CD4-positive, alpha-beta T cell treated with Interleukin-15 for 1 hour (primary cell): ENCODE measurements around the gene SLC51A.
"Not testable (repeated sequence)": the region's sequence is repeated elsewhere in the genome, so short reads cannot be mapped to it uniquely, and the experiment has no call there.

ENCODE experiments used
- DNase-seq: peaks from one replicate; pipeline ENCODE4 v3.0.0-alpha.2; 2020

SLC51A gene

DNA sequence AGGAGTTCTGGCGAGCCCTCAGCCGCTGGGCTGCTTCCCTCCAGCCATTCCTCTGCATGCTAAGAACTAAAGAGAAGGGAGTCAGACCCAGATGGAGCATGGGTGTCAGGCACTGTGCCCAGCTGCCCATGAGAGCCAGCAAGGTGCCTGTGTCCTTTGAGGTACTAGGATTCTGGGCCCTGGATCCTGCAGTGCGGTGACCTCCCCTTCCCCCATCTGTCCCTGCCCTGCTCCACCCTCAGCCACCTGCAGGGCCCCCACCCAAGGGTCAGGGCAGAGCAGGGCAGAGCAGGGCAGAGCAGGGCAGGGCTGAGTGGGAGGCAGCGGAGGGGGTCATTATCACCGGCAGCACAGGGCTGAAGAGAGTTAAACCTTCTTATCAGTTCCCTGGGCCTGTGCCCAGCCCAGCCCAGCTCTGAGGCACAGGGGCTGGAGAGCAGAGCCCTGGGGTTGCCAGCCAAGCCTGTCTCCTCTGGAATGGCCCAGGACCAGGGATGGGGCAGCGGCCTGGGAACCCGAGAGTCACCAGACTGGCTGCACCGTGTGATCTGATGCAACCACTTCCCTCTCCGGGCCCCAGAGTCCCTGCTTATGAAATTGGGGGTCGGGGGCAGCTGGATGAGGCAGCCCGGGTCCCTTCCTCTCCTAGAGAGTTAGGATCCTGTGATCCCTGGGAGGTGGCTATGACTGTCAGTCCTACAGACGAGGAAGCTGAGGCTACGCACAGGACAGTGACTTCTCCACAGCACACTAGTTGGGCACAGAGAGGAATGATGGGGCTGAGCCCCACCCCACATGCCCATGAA, 22.4 kb upstream of the SLC51A start:
- peak; percentile 48 for DNase-seq

DNA sequence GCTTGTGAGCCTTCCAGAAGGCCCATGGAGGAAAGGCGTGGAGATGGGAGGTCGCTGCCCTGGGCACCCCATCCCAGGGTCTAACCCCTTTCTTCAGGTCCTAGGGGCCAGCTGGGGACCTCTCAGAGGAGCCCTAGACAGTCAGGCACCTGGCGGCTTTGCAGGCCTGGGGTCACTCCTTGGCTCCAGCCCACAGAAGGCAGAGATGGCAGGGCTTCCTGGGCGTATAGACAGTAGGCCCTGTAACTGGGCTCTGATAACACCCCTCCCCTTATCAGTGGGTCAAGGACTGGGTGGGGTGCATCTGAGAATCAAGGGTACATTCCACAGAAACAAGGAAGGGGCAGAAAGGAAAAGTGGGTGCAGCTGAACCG, 21.8 kb upstream of the SLC51A start:
- DNase-seq: no peak

DNA sequence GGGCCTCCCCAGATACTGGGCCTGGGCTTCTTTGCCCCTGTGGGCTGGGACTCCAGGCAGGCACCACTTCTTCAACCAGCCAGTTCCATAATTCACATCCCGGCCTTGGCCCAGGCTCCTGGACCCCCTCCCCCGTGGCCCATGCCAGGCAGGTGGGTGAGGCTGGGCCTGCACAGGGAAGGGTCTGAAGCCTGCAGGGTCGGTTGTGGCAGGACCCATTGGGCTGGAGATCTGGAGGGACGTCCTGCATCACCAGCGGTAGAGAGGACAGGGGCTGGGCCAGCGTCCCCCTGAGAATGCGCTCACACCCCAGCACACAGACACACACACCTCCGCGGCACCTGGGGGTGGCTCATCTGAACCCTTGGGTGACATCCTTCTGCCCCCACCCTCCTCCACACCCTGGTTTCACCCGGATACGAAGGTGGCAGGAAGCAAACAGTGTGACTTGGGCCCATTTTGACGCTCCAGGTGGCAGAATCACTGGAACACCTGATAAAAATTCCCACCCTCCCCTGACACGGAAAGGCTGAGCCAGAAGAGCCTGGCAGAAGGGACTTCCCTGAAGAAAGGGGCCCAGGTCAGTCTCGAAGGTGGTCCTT, 20.6 kb upstream of the SLC51A start:
- DNase-seq: no peak

DNA sequence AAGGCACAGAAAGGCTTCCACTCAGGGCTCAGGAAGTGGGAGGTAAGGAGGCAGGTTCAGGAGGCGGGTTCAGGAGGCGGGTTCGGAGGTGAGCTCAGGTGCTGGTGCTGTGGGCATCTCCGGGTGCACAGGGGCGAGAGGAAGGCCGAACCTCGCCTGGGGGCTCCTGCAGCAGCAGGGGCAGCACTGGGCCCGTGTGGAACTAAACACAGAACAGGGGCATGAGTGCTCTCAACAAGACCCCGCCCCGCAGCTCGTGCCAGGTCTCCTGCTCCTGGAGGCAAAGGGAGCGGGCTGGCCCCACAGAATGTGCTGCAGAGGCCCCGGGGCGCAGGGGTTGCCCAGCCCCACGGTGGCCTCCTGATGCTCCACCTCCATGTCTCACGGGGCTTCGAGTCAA, 18.8 kb upstream of the SLC51A start:
- no peak for DNase-seq

DNA sequence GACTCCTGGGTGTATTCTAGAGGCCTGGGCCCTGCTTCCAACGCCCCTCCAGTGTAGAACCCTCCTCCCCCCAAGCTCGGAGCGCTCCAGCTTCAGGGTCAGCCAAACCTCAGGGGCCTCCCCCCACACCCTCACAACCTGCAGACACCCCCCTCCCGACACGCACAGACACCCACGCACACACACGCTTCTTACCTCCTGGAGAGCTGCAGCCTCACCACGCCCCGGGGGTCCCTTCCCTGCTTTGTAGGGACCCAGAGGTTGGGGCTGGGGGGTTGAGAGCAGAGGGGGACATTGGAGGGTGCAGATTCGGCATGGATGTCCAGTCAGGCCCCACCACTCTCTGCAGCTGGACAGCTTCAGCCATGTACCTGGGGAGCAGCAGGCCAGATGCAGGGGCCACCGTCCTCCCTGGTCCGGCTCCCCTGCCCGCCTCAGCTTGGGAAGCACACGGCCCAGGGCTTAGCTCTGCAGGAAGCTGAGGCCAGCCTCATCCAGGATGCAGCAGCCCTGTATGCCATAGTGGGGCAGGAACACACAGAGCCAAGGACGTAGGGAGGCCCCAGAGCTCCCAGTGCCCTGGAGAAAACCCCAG, 18.2 kb upstream of the SLC51A start:
- DNase-seq: no peak

DNA sequence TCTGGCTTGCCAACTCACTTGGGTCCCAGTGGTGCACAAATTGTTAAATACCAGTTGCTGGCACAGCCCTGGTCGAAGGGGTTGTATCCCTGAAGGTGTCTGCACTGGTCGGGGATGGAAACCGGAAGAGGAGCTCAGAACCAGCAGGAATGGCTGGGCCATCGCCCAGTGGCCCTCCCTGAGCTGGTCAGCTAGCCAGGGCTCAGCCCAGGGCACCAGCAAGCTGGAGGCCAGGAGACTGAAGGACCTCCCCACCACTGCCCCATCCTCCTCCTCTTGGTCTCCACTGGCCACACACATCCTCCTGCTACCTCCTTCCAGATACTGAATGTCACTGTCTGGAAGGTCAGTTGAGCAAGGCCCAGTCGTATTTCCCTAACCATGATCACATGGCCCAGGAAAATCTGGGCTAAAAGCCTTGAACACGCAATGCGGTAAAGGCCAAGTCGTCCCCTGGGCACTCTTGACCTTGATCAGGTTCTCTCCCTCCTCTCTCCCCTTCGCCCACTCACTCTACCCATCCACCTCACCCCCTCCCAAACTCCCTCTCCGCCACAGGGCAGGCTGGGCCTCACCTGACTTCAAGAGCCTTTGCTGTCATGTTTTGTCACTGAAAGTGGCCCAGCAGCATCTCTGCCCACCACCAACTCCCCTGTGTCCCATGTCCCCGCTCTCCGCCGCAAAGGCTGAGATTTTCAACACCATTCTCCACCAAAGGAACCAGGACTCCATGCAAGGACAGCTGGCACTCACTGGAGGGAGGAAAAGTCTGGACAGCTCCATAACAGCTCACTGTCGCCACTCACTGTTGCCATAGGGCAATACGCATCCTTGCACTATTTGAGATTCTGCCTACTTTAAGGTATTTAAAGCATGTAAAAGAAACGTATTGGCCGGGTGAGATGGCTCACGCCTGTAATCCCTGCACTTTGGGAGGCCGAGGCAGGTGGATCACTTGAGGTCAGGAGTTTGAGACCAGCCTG, 17.3 kb upstream of the SLC51A start:
- DNase-seq: no peak

DNA sequence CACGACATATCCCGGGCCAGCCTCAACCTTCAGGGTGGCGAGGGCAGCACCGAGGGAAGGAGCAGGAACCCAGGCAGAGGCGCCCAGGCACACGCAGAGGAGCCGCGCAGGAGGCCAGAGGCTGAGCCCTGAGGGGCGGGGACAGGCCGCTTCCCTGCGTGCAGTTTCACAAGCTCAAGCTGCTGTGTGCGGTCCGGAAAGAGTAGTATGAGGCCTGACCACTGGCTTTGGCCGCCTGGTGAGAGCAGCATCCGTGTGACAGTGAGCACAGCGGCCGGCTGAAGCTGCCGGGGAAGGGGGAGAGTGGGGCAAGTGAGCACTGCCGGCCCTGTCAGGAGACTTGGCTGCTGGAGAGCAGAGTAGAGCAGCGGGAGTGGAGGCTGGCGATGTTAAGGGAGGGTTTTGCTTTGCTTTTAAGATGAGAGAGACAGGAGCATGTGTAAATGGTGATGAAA, 13.8 kb upstream of the SLC51A start:
- peak; percentile 61 for DNase-seq

DNA sequence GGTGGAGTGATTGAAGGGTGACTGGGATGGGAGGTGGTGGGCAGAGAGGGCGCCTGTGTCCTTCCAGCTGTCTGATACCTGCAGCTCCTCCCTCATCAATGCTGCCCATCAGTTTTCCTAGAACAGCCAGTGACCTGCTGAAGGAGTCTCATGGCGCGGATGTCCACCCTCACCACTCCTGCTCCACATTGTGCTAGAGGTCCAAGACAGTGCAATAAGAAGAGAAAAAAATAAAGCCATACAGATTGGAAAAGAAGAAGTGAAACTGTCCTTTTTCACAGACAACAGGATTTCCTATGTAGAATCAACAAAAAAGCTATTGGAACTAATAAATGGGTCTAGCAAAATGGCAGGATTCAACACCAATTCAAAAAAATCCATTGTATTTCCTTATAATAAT, 12.5 kb upstream of the SLC51A start:
- DNase-seq: no peak

DNA sequence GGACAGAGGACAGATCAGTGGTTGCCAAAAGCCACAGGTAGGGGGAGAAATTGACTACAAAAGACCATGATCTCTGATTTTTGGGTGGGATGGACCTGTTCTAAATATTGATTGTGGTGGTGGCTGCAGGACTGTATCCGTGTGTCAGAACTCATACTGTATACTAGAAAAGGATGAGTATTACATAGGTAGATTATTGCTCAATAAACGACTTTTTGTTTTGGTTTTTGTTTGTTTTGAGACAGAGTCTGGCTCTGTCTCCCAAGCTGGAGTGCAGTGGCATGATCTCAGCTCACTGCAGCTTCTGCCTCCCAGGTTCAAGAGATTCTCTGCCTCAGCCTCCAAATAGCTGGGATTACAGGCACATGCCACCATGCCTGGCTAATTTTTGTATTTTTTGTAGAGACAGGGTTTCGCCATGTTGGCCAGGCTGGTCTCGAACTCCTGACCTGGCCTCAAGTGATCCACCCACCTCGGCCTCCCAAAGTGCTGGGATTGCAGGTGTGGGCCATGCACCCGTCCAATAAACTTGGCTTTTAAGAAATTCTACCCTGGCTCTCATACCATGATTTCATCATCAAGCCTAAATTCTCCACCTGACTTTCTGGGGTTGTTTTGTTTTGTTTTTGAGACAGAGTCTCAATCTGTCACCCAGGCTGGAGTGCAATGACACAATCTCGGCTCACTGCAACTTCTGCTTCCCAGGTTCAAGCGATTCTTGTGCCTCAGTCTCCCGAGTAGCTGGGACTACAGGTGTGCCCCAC, 10.7 kb upstream of the SLC51A start:
- not testable (repeated sequence) for DNase-seq

DNA sequence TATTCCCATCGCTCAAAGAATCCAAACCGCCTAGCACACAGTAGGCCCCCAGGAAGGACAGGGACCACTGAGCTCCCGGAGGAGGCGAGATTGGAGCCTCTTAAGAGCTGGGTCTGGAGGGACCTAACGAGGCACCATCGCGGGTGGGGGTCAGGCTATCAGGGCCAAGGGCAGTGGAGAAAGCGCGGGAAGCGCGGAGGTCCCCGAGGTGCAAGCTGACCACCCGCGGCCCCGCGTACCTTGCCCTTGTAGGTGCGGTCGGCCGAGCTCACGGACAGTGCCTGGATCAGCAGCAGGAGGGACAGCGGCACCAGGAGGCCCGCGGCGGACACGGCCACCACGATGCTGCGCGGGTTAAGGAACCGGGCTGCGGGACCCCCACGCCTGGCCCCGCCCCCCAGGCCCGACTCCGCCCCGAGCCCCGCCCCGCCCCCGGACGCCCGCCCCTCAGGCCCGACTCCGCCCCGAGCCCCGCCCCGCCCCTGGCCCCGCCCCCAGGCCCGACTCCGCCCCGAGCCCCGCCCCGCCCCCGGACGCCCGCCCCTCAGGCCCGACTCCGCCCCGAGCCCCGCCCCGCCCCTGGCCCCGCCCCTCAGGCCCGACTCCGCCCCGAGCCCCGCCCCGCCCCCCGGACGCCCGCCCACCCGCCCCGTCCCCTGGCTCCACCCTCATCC, 9.0 kb upstream of the SLC51A start:
- DNase-seq: no peak

DNA sequence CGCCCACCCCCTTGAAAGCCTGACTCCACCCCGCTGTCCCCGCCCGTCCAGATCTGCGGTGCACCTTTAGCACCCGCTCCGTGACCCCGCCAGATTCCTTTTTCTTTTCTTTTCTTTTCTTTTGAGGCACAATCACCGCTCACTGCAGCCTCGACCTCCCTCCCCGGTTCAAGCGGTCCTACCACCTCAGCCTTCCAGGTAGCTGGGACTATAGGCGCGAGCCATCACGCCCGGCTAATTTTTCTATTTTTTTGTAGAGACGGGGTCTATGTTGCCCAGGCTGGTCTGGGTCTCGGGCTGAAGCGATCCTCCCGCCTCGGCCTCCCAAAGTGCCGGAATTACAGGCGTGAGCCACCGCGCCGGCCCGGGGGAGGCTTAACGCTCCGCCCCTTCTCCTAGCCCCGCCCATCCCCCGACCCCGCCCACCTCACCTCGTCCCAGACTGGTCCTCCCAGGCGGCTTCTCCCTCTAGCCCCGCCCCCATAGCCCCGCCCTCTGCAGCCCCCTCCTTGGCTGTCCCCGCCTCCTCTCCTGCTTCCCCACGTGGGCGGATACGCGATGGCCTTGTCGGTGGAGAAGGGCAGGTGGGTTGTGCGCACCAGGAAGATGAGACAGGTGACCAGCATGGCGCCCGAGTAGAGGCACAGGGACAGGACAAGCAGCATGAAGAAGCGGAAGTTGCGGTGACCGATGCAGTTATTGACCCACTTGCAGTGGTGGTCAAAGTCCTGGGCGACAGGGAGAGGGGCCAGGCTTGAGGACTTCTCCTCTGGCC, 8.3 kb upstream of the SLC51A start:
- peak; percentile 84 for DNase-seq

DNA sequence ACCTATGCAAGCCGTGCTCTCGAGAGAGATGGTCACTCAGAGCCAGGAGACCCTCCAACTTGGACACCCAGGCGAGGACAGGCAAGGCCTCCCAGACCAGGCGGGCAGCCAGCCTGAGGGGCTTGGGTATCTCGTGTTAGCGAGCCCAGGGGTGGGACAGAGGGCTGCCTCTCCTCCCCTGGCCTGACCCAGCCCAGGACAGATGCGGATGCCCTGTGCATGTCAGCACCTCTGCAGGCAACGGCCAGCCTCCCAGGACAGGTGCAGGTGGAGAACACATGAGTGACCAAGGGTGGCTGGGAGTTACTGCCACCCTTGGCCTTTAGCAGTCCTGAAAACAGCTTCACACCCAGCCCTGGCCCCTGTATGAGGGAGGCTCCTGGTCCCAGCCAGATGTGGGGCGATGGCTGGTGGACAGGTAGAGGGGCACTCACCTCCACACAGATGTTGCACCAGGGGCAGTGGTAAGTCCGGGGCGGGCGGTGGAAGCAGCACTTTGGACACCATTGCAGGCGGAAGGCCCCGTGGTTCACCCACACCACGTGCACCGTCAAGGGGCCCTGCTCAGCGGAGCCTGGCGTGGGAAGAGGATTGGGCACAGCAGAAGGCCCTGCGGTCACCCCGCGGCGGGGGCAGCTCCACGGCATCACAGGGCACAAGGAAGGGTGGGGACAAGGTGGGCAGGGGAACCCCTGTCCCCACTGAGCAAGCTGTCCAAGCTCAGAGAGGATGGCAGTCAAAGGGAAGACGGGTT, 7.2 kb upstream of the SLC51A start:
- DNase-seq: no peak

DNA sequence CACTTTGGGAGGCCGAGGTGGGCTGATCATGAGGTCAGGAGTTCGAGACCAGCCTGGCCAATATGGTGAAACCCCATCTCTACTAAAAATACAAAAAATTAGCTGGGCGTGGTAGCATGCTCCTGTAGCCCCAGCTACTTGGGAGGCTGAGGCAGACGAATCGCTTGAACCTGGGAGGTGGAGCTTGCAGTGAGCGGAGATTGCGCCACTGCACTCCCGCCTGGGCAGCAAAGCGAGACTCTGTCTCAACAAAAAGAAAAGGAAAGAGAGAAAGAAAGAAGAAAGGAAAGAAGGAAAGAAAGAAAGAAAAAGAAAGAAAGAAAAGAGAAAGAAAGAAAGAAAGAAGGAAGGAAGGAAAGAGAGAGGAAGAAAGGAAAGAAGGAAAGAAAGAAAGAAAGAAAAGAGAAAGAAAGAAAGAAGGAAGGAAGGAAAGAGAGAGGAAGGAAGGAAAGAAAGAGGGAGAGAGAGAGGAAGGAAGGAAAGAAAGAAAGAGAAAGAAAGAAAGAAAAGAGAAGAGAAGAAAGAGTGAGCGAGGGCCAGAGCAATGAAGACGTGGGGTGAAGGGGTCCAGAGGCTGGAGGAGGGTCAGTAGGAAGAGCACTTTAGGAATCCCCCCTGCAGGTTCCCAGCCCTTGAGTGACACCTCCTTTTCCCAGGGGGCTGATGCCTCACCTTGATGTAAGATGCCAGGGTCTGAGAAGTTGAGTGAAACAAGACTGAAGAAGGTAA, 6.2 kb upstream of the SLC51A start:
- not testable (repeated sequence) for DNase-seq

DNA sequence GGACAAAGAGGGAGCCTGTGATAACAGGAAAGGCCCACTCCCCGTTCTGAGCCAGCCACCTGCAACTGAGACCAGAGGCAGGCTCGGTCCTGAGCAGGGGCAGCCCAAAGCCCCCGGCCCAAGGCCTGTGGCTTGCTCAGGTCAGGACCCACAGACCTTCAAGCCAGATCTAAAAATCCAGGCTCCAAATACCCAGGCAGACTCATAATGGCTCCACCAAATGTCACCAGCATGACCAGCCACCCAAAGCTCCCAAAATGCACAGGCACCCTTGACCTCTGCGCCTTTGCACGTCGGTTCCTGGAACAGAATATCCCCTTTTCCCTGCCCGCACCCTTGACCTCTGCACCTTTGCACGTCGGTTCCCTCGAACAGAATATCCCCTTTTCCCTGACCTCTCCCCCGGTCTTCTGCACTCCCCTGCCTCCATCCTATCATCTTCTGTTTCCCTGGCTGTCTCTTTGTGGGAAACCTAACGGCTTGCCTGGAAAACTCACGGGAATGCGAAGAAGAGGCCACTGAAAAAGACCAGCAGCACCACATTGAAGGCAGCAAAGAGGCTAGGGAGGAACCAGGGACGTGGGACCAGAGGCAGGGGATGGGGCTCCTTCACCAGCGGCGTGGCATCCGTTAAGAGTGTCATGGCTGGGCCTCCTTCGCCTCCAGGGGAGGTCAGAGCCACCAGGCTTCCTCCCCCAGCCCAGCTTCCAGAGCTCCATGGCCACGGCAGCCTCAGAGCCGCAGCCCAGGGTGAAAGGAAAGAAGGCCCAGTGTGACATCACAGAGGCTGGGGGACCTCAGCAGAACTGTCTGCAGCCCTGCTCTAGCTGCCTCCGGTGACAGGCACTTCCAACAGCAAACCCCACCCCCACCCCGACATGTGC, 5.4 kb upstream of the SLC51A start, which contains the start of gene ZDHHC19:
ZDHHC19 (minus strand) TSS at position 728 of the 884 bp plus-strand sequence; CDS start at position 643, 85 bp downstream.
- DNase-seq: no peak

DNA sequence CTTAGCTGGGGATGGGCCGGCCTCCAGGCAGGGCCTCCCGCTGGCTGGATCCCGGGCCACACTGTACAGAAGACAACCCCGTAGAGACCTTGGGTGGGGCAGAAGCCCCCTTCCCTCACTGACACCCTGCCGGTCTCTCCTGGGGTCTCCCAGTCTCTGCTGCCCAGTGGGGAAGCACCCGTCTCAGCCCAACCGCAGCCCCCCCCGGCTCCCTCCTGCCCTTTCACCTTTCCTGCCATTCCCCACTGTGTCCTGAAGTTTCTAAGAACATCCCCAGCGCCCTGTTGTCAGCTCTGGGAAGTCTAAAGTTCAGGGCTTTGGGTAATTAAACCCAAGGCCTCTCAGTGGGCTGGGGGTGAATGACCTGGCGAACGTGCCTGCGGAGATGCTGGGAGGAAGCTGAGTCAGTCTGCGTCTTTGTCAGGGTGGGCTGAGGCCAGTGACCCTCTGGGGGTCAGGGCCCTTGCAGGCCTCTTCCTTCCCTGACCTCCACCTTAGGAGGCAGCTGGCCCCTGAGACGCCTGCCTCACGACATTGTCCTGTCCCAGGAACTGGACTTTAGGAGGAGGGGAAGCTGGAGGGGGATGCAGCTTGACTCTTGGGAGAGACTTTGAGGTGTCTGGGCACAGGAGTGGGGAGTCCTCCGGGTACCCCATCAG, 1.4 kb upstream of the SLC51A start:
- no peak for DNase-seq

DNA sequence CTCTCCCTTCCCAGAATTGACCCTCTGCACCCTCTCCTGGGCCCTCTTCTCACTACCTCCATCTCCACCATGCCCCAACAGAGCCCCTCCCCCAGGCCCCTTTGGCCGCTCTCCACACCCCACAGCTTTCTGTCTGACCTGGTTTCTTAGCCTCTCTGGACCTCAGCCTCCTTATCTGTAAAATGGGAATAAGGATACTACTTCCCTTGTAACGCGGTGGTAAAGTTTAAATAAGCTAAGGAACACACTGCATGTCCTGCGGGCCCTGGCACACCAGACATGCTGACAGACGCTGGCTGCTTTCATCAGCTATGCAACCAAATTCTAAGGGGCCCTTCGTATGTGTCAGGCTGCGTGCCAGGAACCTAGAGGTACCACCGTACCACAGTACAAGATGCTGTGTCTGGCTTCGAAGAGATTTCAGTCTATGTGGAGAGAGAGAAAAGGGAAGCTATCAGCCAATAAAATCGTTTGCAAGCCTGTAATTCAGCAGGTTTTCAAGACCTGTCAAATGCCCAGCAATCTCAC, 777 bp upstream of the SLC51A start:
- DNase-seq: no peak

DNA sequence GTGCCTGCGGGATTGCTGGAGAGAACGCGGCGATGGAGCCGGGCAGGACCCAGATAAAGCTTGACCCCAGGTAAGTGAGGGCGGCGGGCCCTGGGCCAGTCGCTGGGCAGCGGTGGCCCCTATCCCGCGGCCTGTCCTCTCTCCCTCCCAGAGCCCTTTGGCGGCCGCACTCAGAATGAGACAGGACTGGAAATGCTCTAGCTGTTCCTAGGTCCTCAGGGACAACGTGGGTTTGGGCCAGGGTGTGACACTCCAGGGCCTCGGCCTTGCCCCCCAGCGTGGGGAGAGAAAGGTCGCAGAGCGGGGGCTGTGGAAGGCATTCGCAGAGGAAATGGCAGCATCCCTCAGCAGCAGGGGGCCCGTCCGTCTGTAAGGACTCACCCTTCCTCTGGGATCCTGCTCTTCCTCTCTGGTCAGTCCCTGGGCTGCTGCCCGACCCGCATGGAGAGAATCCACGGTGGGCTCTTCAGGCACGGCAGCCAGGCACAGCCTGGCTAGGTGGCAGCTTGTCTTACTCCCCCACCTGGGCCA, 412 bp downstream of the SLC51A start:
- DNase-seq: no peak
